Measurements from ENCODE around the gene ERCC8. TPM values are rescaled to one million over a fixed set of nuclear protein-coding genes. Genes with fewer than 3 reads are reported as not detected.

Gene ERCC8
- total and polyA plus RNA-seq, 2 of the 13 experiments (the other 11 are each of a cell fraction or from before 2014, with no cell fraction given) = 24.4 to 35.2 TPM

GRCh38 chr5:60830581-60831127, 114.2 kb downstream of the ERCC8 start:
- H3K36me3 ChIP-seq (replicated peaks in 1 of 2; ENCODE audit: control insufficient read depth in 1 of 2, insufficient read depth in 2 of 2, low read length in 2 of 2) = no peaks in the 10 kb centered on the region

More at GRCh38 chr5:60830581-60831127, 114.2 kb downstream of the ERCC8 start:
- Histone ChIP-seq H2AFZ (ENCODE audit: low read length) (no peak overlapping the region), H3K4me1 (ENCODE audit: insufficient read depth, low read length) (no peaks in the 10 kb centered on the region), H3K9me3 (ENCODE audit: low read length) (no peaks in the 10 kb centered on the region), H3K79me2 (ENCODE audit: insufficient read depth, low read length) (no peaks in the 10 kb centered on the region), H3K4me3 (replicated peaks in 1 of 3; ENCODE audit: insufficient read depth in 1 of 3, low read depth in 2 of 3, low read length in 3 of 3) (no peak overlapping the region), H3K27me3 (ENCODE audit: control insufficient read depth in 1 of 2, insufficient read depth in 2 of 2, low read length in 2 of 2) (no peaks in the 10 kb centered on the region), H3K4me2 (ENCODE audit: low read depth, low read length) (no peak overlapping the region), H4K20me1 (ENCODE audit: insufficient read depth, low read length) (no peaks in the 10 kb centered on the region), H3K27ac (ENCODE audit: extremely low read length, insufficient read depth, low read length) (no peak overlapping the region), H3K9ac (ENCODE audit: insufficient read depth, low read depth, low read length) (no peak overlapping the region)
- FAIRE-seq (no peak), ATAC-seq (no peak), DNase-seq (ENCODE audit: low spot score) (no peak)
- intact Hi-C loops (cut with micrococcal nuclease; ENCODE audit: unreplicated experiment) = loop anchor here (10.0 kb wide), 1 partner anchor 1264 kb away; no protein-coding TSS in a partner anchor
- in situ Hi-C loops (cut with HindIII; ENCODE audit: extremely low pct_ligation_motif_present, low pct_unique_long_range_greater_than_20kb) = no loop called here
- no TSS peak for BruUV-seq (replicated peaks)
- TF ChIP-seq MIER3 (CRISPR knock-in tag; IDR thresholded peaks at IDR 0.05; ENCODE audit: borderline replicate concordance) = no peak
- TF ChIP-seq ZSCAN9 (CRISPR knock-in tag; IDR thresholded peaks at IDR 0.05; ENCODE audit: borderline replicate concordance) = no peak
- TF ChIP-seq TRAFD1 (CRISPR knock-in tag; IDR thresholded peaks at IDR 0.05; ENCODE audit: borderline replicate concordance) = no peak
- no peak for TF ChIP-seq EZH2 (conservative IDR thresholded peaks at IDR 0.05; ENCODE audit: low read depth, low read length)
- no peak for TF ChIP-seq MED1 (CRISPR knock-in tag; IDR thresholded peaks at IDR 0.05)
- TF ChIP-seq ZNF30 (CRISPR knock-in tag; IDR thresholded peaks at IDR 0.05) = no peak
- TF ChIP-seq CEBPB (IDR thresholded peaks at IDR 0.05; ENCODE audit: borderline replicate concordance, low read depth, low read length) = 0 out of 2 replicates have a peak, but pooled peaks have one; percentile 29
- no peak for TF ChIP-seq ZNF17 (CRISPR knock-in tag; IDR thresholded peaks at IDR 0.05)
- CTCF ChIA-PET (ENCODE audit: low intra/inter-chr PET ratio, low total read pairs) = no interaction called here
- POLR2A ChIA-PET = no interaction called here
